Astrocyte (in vitro differentiated cells and primary cell): Measurements from ENCODE around the gene SPTLC1.

ENCODE experiments used
- CTCF ChIP-seq: IDR thresholded peaks from 2 replicates; pipeline ENCODE4 v1.5.1; 2011; ENCODE audit warnings: low read depth, mild to moderate bottlenecking, inconsistent platforms, low read length, moderate library complexity; ENCODE audit not compliant: insufficient read depth
- EZH2 ChIP-seq: IDR thresholded peaks from 2 replicates; pipeline ENCODE4 v1.6.1; 2012; ENCODE audit warnings: mild to moderate bottlenecking, low read length, inconsistent platforms; ENCODE audit not compliant: insufficient read depth

- no peak for TF ChIP-seq CTCF
- no peak for TF ChIP-seq EZH2
Observed at GRCh38 chr9:91995000-91995655, 120.1 kb downstream of the SPTLC1 start.
